ENCODE measurements around the gene SHC1.

Gene SHC1

GRCh38 chr1:154953611-154954038 is 16.9 kb downstream of the SHC1 start:
- H3K4me3 ChIP-seq (ENCODE audit: low read depth, low read length) = no peak overlapping the region
- TF ChIP-seq CTCF (IDR thresholded peaks at IDR 0.05; ENCODE audit: insufficient read depth, low read depth, low read length, missing control alignments) = no peak
- DNase-seq (ENCODE audit: low read depth) = no peak

GRCh38 chr1:154952664-154953063 is 17.9 kb downstream of the SHC1 start:
- DNase-seq (ENCODE audit: low read depth) = no peak
- TF ChIP-seq CTCF (IDR thresholded peaks at IDR 0.05; ENCODE audit: insufficient read depth, low read depth, low read length, missing control alignments) = no peak
- no peak overlapping the region for H3K4me3 ChIP-seq (ENCODE audit: low read depth, low read length)

GRCh38 chr1:154951901-154952657 is 18.5 kb downstream of the SHC1 start:
- TF ChIP-seq CTCF (IDR thresholded peaks at IDR 0.05; ENCODE audit: insufficient read depth, low read depth, low read length, missing control alignments) = no peak
- H3K4me3 ChIP-seq (ENCODE audit: low read depth, low read length) = peak overlapping the region; percentile 7; the same call in 1 of the 2 replicates
- DNase-seq (ENCODE audit: low read depth) = peak; percentile 49

GRCh38 chr1:154948079-154948478 is 22.5 kb downstream of the SHC1 start:
- no peak for DNase-seq (ENCODE audit: low read depth)
- TF ChIP-seq CTCF (IDR thresholded peaks at IDR 0.05; ENCODE audit: insufficient read depth, low read depth, low read length, missing control alignments) = no peak
- no peak overlapping the region for H3K4me3 ChIP-seq (ENCODE audit: low read depth, low read length)

- no peak for DNase-seq (ENCODE audit: low read depth)
- TF ChIP-seq CTCF (IDR thresholded peaks at IDR 0.05; ENCODE audit: insufficient read depth, low read depth, low read length, missing control alignments) = no peak
Observed at GRCh38 chr1:154945962-154946850, 24.3 kb downstream of the SHC1 start.

GRCh38 chr1:154945160-154945961 is 25.2 kb downstream of the SHC1 start:
- DNase-seq (ENCODE audit: low read depth) = no peak
- no peak overlapping the region for H3K4me3 ChIP-seq (ENCODE audit: low read depth, low read length)
- no peak for TF ChIP-seq CTCF (IDR thresholded peaks at IDR 0.05; ENCODE audit: insufficient read depth, low read depth, low read length, missing control alignments)

More at GRCh38 chr1:154945962-154946850, 24.3 kb downstream of the SHC1 start:
- H3K4me3 ChIP-seq (ENCODE audit: low read depth, low read length) = no peak overlapping the region

Data from GM12865 (cell line).